Ureter (tissue), 1 donor: ENCODE data around the gene KDM5A. TPM values are rescaled to one million over a fixed set of nuclear protein-coding genes. Genes with fewer than 3 reads are reported as not detected.
"Not testable (repeated sequence)": the region's sequence is repeated elsewhere in the genome, so short reads cannot be mapped to it uniquely, and the experiment has no call there.

Source experiments
- DNase-seq: peaks from one replicate; pipeline ENCODE4 v3.0.0-alpha.2; 2020; ENCODE audit warnings: low spot score
- total RNA-seq: library from RNA; stranded (reverse); gene quantifications from one replicate; pipeline ENCODE4 v1.2.4, GENCODE V29; 2023
- donor health status: DM: yes; HTN: yes; CAD: no.

Gene KDM5A
- total RNA-seq, 1 donor from 2014 or later, result 101 TPM

DNA sequence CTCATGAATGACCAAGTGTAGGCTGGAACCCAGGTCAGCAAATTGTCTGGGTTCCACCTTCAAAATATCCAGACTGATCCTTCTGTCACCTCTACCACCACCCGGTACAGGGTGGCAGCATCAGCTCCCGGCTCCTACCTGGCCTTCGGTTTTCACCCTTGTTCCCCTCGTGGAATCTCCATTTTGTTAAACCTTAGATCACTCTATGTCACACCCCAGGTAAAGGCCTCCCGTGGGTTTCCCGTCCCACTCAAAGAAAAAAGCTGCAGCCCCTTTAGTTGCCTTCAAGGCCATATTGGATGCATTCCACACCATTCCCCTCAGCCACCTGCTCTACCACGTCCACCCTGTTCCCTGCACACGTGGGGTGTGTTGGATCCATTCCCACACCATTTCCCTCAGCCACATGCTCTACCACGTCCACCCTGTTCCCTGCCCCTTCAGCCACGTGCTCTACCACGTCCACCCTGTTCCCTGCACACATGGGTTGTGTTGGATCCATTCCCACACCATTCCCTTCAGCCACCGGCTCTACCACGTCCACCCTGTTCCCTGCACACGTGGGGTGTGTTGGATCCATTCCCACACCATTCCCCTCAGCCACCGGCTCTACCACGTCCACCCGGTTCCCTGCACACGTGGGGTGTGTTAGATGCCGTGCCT lies 150.3 kb downstream of the KDM5A start:
- peak; percentile 6 for DNase-seq

- no peak for DNase-seq
Observed at GRCh38 chr12:238116-238515, 151.0 kb downstream of the KDM5A start.

GRCh38 chr12:237026-237815 lies 151.9 kb downstream of the KDM5A start:
- no peak for DNase-seq

- DNase-seq, result no peak
Observed at GRCh38 chr12:236445-236844, 152.7 kb downstream of the KDM5A start.

DNA sequence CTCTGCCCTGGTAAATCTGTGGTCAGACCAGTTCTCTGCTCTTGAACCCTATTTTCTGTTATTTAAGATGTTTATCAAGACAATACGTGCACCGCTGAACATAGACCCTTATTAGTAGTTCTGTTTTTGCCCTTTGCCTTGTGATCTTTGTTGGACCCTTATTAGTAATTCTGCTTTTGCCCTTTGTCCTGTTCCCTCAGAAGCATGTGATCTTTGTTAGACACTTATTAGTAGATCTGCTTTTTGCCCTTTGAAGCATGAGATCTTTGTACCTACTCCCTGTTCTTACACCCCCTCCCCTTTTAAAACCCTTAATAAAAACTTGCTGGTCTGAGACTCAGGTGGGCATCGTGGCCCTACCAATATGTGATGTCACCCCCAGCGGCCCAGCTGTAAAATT lies 153.2 kb downstream of the KDM5A start:
- DNase-seq, result not testable (repeated sequence)

GRCh38 chr12:234891-235415 lies 154.2 kb downstream of the KDM5A start:
- DNase-seq, result peak; percentile 30

GRCh38 chr12:234019-234418 lies 155.1 kb downstream of the KDM5A start:
- DNase-seq, result peak; percentile 6

DNA sequence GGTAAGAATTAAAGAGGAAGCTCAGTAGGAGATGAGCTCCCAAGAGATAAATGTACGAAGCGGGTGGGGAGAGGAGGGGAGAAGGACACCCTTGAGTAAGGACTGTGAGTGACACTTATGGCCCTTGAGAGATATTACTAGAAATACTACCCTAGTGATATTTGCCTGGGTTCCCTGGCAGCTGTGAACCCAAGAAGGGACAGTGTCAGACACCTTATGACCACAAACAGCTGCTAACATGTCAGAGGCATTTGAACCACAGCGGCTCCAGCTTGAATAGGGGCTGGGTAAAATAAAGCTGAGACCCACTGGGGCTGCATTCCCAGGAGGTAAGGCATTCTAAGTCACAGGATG lies 155.5 kb downstream of the KDM5A start:
- DNase-seq, result no peak

DNA sequence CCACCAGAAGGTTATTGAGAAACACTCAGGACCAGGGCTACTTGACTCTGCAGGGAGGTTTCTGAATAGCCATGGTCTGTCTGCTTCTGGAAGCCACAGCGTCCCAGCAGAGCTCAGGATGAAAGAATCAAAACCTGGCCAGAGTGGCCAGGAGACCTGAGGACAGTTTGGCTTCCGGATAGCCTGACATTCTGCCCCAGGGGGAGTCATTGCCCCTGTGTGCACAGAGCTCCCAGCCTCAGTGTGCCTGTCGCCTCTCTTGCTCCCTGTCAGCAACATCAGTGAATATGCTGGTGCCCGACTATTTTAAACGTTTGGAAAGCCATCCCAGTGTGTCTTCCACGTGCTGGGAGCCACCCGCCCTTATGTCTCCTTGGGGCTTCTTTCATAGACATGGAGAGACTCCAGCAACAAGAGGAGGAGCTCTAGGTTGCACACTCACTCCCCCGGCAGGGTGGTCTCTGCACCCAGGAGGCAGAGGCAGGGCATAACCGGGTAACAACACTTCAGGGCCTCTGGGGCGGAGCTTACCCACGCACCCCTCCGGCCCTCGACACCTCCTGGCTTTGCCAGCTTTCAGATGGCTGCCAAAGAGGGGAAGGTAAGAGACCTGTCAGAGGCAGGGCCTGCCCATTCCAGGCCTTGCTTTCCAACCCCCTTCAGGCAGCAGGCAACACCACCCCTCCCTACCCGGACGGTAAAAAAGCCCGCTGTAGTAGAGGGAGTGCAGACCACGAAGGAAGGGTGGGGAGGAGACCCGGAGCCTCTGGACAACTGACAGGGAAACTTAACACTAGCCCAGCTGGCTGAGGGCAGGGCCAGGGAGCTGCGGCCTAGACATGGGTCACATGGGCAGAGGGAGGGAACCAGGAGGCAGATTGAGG lies 156.1 kb downstream of the KDM5A start:
- peak; percentile 41 for DNase-seq

DNA sequence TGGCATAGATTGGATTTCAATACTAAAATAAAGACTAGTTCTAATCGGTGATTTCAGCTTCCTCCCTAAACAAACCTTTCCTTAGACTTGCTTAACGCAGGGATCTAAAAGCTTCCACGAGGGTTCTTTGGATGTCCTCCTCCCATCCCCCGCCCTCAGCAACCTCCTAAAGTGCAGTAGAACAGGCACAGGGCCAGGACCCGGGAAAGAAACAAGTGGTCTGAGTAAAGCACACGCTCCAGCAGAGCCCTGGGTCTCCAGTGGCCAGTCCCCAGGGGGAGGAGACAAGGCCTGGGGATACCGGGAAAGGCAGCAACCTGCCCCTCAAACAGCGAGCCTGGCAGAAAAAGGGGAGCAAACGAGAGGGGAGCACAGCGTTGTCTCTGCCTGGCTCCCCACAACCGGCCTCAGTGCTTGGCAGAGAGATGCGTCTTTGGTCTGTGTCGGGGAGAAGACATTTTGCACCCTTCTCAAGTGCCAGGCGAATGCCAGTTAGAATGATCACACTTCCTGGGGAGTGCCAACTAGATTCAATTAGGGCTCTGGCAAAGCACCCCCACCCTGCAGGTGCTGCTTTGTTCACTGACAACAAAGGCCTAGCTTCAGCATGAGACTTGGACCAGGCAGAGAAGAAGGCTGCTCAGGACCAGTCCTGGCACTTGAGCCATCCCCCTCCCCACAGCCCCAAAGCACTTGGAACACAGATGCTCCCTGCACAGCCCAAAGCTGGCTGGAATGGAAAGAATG lies 158.0 kb downstream of the KDM5A start:
- peak; percentile 32 for DNase-seq

Other genes starting within 250 kb of the KDM5A start
- 1.2 TPM for gene SLC6A12, start 175.2 kb downstream of the KDM5A start, total RNA-seq
- gene SLC6A13, start 126.5 kb downstream of the KDM5A start, total RNA-seq, result not detected
- gene CCDC77, start 12.3 kb upstream of the KDM5A start, total RNA-seq, result 12.7 TPM
- gene B4GALNT3, start 70.6 kb upstream of the KDM5A start, total RNA-seq, result 11.7 TPM